GM13976 (cell line): ENCODE measurements around the gene NOCT.
"Not testable (repeated sequence)": the region's sequence is repeated elsewhere in the genome, so short reads cannot be mapped to it uniquely, and the experiment has no call there.

Experiments used
- DNase-seq: peaks from one replicate; pipeline ENCODE4 v3.0.0; 2012; ENCODE audit warnings: low spot score
- CTCF ChIP-seq: IDR thresholded peaks from 2 replicates; pipeline ENCODE4 v1.5.1; 2012; ENCODE audit warnings: borderline replicate concordance, mild to moderate bottlenecking; ENCODE audit not compliant: insufficient read depth; ENCODE audit errors: extremely low read depth, missing control alignments, control extremely low read depth
- in situ Hi-C: fragments of 300-500 bp; cut with MboI; formaldehyde crosslinking; loops from one replicate; pipeline ENCODE4 v1.12.0; 2022; ENCODE audit warnings: low sequenced_read_pairs, mixed read lengths, inconsistent platforms; ENCODE audit not compliant: unreplicated experiment

Gene NOCT

GRCh38 chr4:139054791-139055505, 39.4 kb downstream of the NOCT start:
- TF ChIP-seq CTCF: no peak
- in situ Hi-C loops: no loop called here
- no peak for DNase-seq

- DNase-seq, in situ Hi-C loops: not testable (repeated sequence)
Observed at GRCh38 chr4:139059026-139059425, 43.4 kb downstream of the NOCT start.

- DNase-seq: no peak
- in situ Hi-C loops: no loop called here
- TF ChIP-seq CTCF: no peak
Observed at GRCh38 chr4:139060591-139060990, 45.0 kb downstream of the NOCT start.

GRCh38 chr4:139076016-139076744, 60.6 kb downstream of the NOCT start:
- TF ChIP-seq CTCF: no peak
- DNase-seq: no peak
- in situ Hi-C loops: no loop called here

- in situ Hi-C loops: no loop called here
- TF ChIP-seq CTCF: no peak
Observed at GRCh38 chr4:139077567-139078355, 62.2 kb downstream of the NOCT start.

GRCh38 chr4:139078926-139079325, 63.3 kb downstream of the NOCT start:
- DNase-seq: no peak
- no peak for TF ChIP-seq CTCF
- in situ Hi-C loops: no loop called here

More at GRCh38 chr4:139077567-139078355, 62.2 kb downstream of the NOCT start:
- no peak for DNase-seq
